Measurements from ENCODE around the gene APLN.

DNA sequence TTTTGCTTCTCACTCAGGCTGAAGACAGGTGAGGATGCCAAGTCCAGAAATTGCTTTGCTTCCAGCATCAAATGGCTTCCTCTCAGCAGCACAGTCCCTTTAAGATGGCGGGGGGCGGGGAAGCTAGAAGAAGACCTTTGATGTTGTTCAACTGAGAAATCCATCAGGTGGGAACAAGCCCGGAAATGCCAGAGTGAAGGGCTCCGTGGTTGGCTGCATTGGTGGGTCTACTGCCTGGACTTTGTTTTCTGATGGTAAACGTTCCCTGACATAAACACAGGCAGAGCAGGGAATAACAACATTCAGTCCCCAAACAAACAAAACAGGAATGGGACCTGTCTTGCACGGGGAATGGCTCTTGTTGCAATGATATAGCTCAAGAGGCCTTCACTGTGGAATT lies 37.3 kb downstream of the APLN start:
- TF ChIP-seq, protein P1, sequence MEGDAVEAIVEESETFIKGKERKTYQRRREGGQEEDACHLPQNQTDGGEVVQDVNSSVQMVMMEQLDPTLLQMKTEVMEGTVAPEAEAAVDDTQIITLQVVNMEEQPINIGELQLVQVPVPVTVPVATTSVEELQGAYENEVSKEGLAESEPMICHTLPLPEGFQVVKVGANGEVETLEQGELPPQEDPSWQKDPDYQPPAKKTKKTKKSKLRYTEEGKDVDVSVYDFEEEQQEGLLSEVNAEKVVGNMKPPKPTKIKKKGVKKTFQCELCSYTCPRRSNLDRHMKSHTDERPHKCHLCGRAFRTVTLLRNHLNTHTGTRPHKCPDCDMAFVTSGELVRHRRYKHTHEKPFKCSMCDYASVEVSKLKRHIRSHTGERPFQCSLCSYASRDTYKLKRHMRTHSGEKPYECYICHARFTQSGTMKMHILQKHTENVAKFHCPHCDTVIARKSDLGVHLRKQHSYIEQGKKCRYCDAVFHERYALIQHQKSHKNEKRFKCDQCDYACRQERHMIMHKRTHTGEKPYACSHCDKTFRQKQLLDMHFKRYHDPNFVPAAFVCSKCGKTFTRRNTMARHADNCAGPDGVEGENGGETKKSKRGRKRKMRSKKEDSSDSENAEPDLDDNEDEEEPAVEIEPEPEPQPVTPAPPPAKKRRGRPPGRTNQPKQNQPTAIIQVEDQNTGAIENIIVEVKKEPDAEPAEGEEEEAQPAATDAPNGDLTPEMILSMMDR (conservative IDR thresholded peaks at IDR 0.05; ENCODE audit: low read depth, low read length) = no peak
- TF ChIP-seq EZH2 (IDR thresholded peaks at IDR 0.05; ENCODE audit: low read length, unreplicated experiment) = no peak
